Activated CD8-positive, alpha-beta memory T cell treated with anti-CD3 and anti-CD28 coated beads for 1 hour (primary cell): Measurements from ENCODE around the gene NPM1.
A peak's percentile ranks its signal among the peaks of the same experiment; 100 is the strongest.
"Not testable (repeated sequence)": the region's sequence is repeated elsewhere in the genome, so short reads cannot be mapped to it uniquely, and the experiment has no call there.

ENCODE experiments used
- DNase-seq, 2 donors: peaks; one replicate each; pipeline ENCODE4 v3.0.0-alpha.2; 2020; ENCODE audit warnings: low read depth in 1 of 2; ENCODE audit errors: extremely low read depth in 1 of 2

NPM1 gene

GRCh38 chr5:171384999-171385398 lies 2.6 kb upstream of the NPM1 start:
- not testable (repeated sequence) for DNase-seq

DNA sequence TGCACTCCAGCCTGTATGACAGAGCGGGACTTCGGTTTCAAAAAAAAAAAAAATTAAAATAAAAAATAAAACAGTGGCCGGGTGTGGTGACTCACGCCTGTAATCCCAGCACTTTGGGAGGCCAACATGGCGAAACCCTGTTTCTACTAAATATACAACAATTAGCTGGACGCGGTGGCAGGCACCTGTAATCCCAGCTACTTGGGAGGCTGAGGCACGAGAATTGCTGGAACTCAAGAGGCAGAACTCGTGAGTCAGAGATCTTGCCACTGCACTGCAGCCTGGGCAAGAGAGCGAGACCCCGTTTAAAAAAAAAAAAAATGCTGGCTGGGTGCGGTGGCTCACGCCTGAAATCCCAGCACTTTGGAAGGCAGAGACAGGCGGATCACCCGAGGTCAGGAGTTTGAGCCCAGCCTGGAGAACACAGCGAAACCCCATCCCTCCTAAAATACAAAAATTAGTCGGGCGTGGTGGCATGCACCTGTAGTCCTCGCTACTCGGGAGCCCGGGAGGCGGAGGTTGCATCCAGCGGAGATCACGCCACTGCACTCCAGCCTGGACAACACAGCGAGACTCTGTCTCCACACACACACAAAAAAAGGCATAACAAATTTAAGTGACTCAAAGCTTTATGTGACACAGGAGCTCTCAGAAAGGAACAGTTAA lies 1.5 kb upstream of the NPM1 start:
- no peak for DNase-seq

DNA sequence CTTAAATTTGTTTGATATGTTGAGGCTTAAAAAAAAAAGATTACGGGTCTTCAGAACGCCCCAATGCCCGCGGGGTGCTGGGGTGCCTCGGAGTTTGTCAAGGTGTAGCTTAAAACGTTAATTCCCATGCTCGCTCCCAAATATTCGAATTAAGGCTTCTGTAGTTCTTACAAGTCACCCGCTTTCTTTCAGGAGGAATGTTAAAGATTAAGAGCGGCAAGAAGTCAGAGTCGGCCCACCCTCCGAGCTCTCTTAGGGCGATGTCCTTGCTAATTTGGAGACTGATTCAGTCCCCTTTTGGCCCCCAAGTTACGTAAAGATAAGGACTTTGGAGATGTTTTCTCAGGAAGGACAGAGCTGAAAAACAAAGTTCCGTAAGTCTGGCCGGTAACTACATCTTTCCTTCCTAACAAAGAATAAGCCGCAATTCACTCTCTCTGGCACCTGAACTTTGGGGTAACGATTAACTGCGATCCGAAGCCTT lies 746 bp upstream of the NPM1 start:
- DNase-seq = no peak

GRCh38 chr5:171387970-171388815 lies 544 bp downstream of the NPM1 start:
- DNase-seq = peak; percentile 44 to 74

GRCh38 chr5:171388816-171389168 lies 1.1 kb downstream of the NPM1 start:
- no peak for DNase-seq

GRCh38 chr5:171390883-171391677 lies 3.4 kb downstream of the NPM1 start:
- no peak for DNase-seq

- DNase-seq = no peak
Measured at GRCh38 chr5:171391996-171392577, 4.4 kb downstream of the NPM1 start.

GRCh38 chr5:171392585-171393159 lies 5.0 kb downstream of the NPM1 start:
- no peak for DNase-seq

DNA sequence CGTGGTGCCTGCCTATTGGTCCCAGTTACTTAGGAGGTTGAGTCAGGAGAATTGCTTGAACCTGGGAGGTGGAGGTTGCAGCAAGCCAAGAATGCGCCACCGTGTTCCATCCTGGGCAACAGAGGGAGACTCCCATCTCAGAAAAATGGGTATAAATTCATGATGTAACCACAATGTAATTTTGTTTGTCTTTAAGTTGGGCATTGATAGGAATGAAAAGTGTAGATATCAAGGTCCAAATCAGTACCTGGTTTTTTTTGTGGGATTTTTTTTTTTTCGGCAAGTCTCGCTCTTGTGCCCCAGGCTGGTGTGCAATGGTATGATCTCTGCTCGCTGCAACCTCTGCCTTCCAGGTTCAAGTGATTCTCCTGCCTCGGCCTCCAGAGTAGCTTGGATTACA lies 7.4 kb downstream of the NPM1 start:
- DNase-seq = no peak

DNA sequence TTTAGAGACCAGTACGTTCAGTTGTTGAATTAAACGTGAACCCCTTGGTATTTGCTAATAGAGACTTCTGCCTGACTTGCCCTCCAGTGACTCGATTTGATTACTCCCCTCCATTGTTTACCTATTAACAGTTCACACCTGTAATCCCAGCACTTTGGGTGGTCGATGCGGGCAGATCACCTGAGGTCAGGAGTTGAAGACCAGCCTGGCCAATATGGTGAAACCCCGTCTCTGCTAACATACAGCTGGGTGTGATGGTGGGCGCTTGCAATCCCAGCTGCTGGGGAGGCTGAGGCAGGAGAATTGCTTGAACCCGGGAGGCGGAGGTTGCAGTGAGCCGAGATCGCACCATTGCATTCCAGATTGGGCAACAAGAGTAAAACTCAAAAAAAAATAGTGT lies 8.9 kb downstream of the NPM1 start:
- not testable (repeated sequence) for DNase-seq

DNA sequence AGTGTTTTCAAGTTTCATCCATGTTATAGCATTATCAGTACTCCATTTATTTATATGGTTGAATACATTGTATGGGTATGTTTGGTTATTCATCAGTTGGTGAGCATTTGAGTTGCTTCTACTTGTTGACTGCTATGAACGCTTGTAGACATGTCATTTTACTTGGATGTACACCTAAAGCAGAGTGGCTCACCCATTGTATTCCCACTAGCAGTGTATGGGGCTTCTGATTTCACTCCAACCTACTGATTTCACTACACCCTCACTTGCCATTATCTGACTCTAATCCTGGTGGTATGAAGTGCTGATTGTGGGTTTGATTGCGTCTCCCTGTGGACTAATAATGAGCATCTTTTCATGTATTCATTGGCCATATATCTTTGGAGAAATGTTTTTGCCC lies 9.5 kb downstream of the NPM1 start:
- no peak for DNase-seq

DNA sequence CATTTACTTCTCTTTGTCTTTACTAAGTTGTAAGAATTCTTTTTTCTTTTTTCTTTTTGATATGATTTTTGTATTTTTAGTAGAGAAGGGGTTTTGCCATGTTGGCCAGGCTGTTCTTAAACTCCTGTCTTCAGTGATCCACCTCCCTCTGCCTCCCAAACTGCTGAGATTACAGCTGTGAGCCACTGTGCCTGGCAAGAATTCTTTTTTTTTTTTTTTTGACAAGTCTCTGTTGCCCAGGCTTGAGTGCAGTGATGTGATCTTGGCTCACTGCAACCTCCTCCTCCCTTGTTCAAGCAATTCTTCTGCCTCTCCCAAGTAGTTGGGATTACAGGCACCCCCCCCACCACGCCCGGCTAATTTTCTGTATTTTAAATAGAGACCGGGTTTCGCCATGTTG lies 9.9 kb downstream of the NPM1 start:
- DNase-seq = no peak

- DNase-seq = not testable (repeated sequence)
Measured at GRCh38 chr5:171398660-171399059, 11.0 kb downstream of the NPM1 start.

DNA sequence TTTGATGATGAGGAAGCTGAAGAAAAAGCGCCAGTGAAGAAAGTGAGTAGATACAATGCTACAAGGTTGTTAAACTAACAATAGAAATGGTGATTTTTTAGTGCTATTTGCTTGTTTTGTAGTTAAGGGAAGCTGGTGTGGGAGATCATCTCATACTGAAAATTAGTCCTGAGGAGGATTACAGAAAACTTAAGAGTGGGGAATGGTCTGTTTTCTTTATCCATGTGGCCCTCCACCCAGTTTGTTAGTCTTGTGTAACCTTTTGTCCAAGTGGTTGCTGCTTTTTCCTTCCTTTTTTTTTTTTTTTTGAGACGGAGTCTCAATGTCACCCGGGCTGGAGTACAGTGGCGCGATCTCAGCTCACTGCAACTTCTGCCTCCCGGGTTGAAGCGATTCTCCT lies 12.5 kb downstream of the NPM1 start:
- DNase-seq = no peak

GRCh38 chr5:171401167-171401947 lies 13.7 kb downstream of the NPM1 start:
- DNase-seq = no peak

- not testable (repeated sequence) for DNase-seq
Measured at GRCh38 chr5:171402751-171403150, 15.1 kb downstream of the NPM1 start.

- DNase-seq = no peak
Measured at GRCh38 chr5:171405615-171406014, 18.0 kb downstream of the NPM1 start.

- DNase-seq = no peak
Measured at GRCh38 chr5:171407234-171407633, 19.6 kb downstream of the NPM1 start.

GRCh38 chr5:171409164-171410136 lies 21.8 kb downstream of the NPM1 start:
- DNase-seq = no peak
